Lower leg skin (tissue), 4 donors: Measurements from ENCODE around the gene MRPS17. TPM values are rescaled to one million over a fixed set of nuclear protein-coding genes. Genes with fewer than 3 reads are reported as not detected.

Experiments
- DNase-seq, 2 donors: peaks; one replicate each; pipeline ENCODE4 v3.0.0-alpha.2; 2019; ENCODE audit warnings: low spot score in 2 of 2
- H3K4me3 ChIP-seq: fragments of 200-600 bp; sonication (generic); 2 replicates; pipeline ENCODE4 v1.5.1; 2017; ENCODE audit warnings: mild to moderate bottlenecking, low read depth; ENCODE audit not compliant: poor library complexity, severe bottlenecking
- CTCF ChIP-seq, 3 donors: fragments of 450-650 bp; IDR thresholded peaks; one replicate each; pipeline ENCODE4 v1.5.1; 2016; ENCODE audit warnings: antibody characterized with exemption in 3 of 3, mild to moderate bottlenecking in 3 of 3, moderate library complexity in 2 of 3
- POLR2A ChIP-seq, 2 donors: fragments of 450-650 bp; IDR thresholded peaks; one replicate each; pipeline ENCODE4 v1.6.1; 2016 to 2017; ENCODE audit warnings: antibody characterized with exemption in 2 of 2, mild to moderate bottlenecking in 1 of 2, moderate library complexity in 1 of 2
- WGBS, 2 donors: methylation state at CpG; one replicate each; pipeline ENCODE4 v1.1.5; 2018; 5-methylcytosine and 5-hydroxymethylcytosine counted together
- intact Hi-C: fragments of 100-400 bp; cut with DNase I; formaldehyde crosslinking; loops from one replicate; pipeline ENCODE4 v1.15.0; 2023; ENCODE audit warnings: low total_unique reads
- total RNA-seq, 4 donors: library from RNA; depleted of rRNA; stranded (reverse); fragments of >200 nt; gene quantifications; one replicate each; pipeline ENCODE4 v1.1.0, GENCODE V29; 2016

The MRPS17 gene
- 1 to 10 TPM; 5.3 to 8.3 (median 6.9) TPM for total RNA-seq

GRCh38 chr7:55951637-55952351 is at the start of gene MRPS17:
Gene MRPS17 (plus strand): TSS chr7:55951877. CDS start chr7:55953196, 1,319 bp downstream.
- intact Hi-C loops, result no loop called here

GRCh38 chr7:55903985-55904759 is 47.5 kb upstream of the MRPS17 start:
- no peak for DNase-seq
- no peak overlapping the region for H3K4me3 ChIP-seq
- intact Hi-C loops, result no loop called here
- 77 to 91% methylated on average over 6 to 8 of the region's 8 CpGs for WGBS, 2 donors
- TF ChIP-seq POLR2A (IDR thresholded peaks at IDR 0.05) (no peak), CTCF (IDR thresholded peaks at IDR 0.05) (no peak)

More at GRCh38 chr7:55951637-55952351, at the start of gene MRPS17:
- H3K4me3 ChIP-seq, result peak within 1 kb of the TSS; percentile 73
- 0% methylated on average over 40 to 53 of the region's 53 CpGs for WGBS, 2 donors
- peak; percentile 90 to 98 for DNase-seq
- TF ChIP-seq CTCF (IDR thresholded peaks at IDR 0.05), result no peak
- no peak for TF ChIP-seq POLR2A (IDR thresholded peaks at IDR 0.05)

- no peak for DNase-seq
- intact Hi-C loops, result no loop called here
- no peak overlapping the region for H3K4me3 ChIP-seq
- WGBS, 2 donors, result 69 to 76% methylated on average over 3 of the region's 3 CpGs
- TF ChIP-seq CTCF (IDR thresholded peaks at IDR 0.05) (no peak), POLR2A (IDR thresholded peaks at IDR 0.05) (no peak)
These were observed 38.9 kb upstream of the MRPS17 start for GRCh38 chr7:55912748-55913158.

GRCh38 chr7:55917771-55918170 is 33.9 kb upstream of the MRPS17 start:
- intact Hi-C loops, result no loop called here
- no peak for TF ChIP-seq POLR2A (IDR thresholded peaks at IDR 0.05)
- TF ChIP-seq CTCF (IDR thresholded peaks at IDR 0.05), result no peak
- DNase-seq, result no peak
- 100% methylated on average over 1 of the region's 1 CpG for WGBS, 2 donors
- H3K4me3 ChIP-seq, result no peak overlapping the region

- intact Hi-C loops, result no loop called here
- TF ChIP-seq POLR2A (IDR thresholded peaks at IDR 0.05), result no peak
- TF ChIP-seq CTCF (IDR thresholded peaks at IDR 0.05), result no peak
- H3K4me3 ChIP-seq, result no peak overlapping the region
- DNase-seq, result no peak
- WGBS, 2 donors, result 92 to 96% methylated on average over 5 of the region's 5 CpGs
These were observed 23.5 kb upstream of the MRPS17 start for GRCh38 chr7:55928006-55928767.
